Esophagus muscularis mucosa (tissue), 4 donors: ENCODE data around the gene ANKRD33B. TPM values are rescaled to one million over a fixed set of nuclear protein-coding genes. Genes with fewer than 3 reads are reported as not detected.

Experiments
- DNase-seq: peaks from one replicate; pipeline ENCODE4 v3.0.0-alpha.2; 2017; ENCODE audit errors: extremely low spot score
- H3K27ac ChIP-seq, 4 donors: fragments of 200-600 bp; sonication (generic); replicated peaks in 1 of 4; 1 replicate in 3 of 4; 2 replicates in 1 of 4; pipeline ENCODE4 v1.5.1; 2016 to 2019; ENCODE audit warnings: mild to moderate bottlenecking in 1 of 4
- H3K27me3 ChIP-seq, 4 donors: fragments of 200-600 bp; sonication (generic); one replicate each; pipeline versions ENCODE4 v1.5.1 to v1.6.0; 2016 to 2019
- H3K36me3 ChIP-seq, 4 donors: fragments of 200-600 bp; sonication (generic); one replicate each; pipeline ENCODE4 v1.5.1; 2016 to 2019
- H3K4me1 ChIP-seq, 4 donors: fragments of 200-600 bp; sonication (generic); one replicate each; pipeline ENCODE4 v1.5.1; 2016 to 2019
- H3K4me3 ChIP-seq, 4 donors: fragments of 200-600 bp; sonication (generic); 1 replicate in 2 of 4; 2 replicates in 2 of 4; pipeline ENCODE4 v1.5.1; 2016 to 2019; ENCODE audit warnings: mild to moderate bottlenecking in 4 of 4, moderate library complexity in 1 of 4
- H3K9me3 ChIP-seq, 4 donors: fragments of 200-600 bp; sonication (generic); 1 replicate in 3 of 4; 2 replicates in 1 of 4; pipeline ENCODE4 v1.5.1; 2016 to 2019
- CTCF ChIP-seq, 3 experiments: fragments of 200-600 bp in 2 of 3; fragments of 450-650 bp in 1 of 3; sonication (generic) in 2 of 3; IDR thresholded peaks; one replicate each; pipeline ENCODE4 v1.5.1; 2017 to 2019; ENCODE audit warnings: antibody characterized with exemption in 3 of 3, mild to moderate bottlenecking in 2 of 3, moderate library complexity in 1 of 3
- EP300 ChIP-seq: sonication (generic); formaldehyde crosslinking; IDR thresholded peaks from one replicate; pipeline ENCODE4 v1.6.1; 2017; ENCODE audit warnings: antibody characterized with exemption
- POLR2A ChIP-seq: fragments of 450-650 bp; IDR thresholded peaks from one replicate; pipeline ENCODE4 v1.6.1; 2017; ENCODE audit warnings: antibody characterized with exemption, moderate library complexity, mild to moderate bottlenecking, low read depth
- POLR2AphosphoS5 ChIP-seq, 2 donors: sonication (generic); formaldehyde crosslinking; IDR thresholded peaks; one replicate each; pipeline ENCODE4 v1.6.1; 2017; ENCODE audit warnings: antibody characterized with exemption in 2 of 2
- WGBS: methylation state at CpG from one replicate; pipeline ENCODE4 v1.1.5; 2018; 5-methylcytosine and 5-hydroxymethylcytosine counted together
- intact Hi-C: fragments of 100-400 bp; cut with DNase I; formaldehyde crosslinking; loops from one replicate; pipeline ENCODE4 v1.15.1; 2023
- total RNA-seq, 4 donors: library from RNA; depleted of rRNA; stranded (reverse); fragments of >200 nt; gene quantifications; one replicate each; pipeline versions ENCODE4 v1.1.0 to v1.2.1, GENCODE V29; 2016

ANKRD33B gene
- total RNA-seq, 4 donors from 2014 or later = 4.6 to 8.2 (median 6.7) TPM

GRCh38 chr5:10655972-10656830 lies 92.3 kb downstream of the ANKRD33B start:
- no peaks in the 10 kb centered on the region for H3K9me3 ChIP-seq
- peaks cover 0 to 13% (median 0%) of the 10 kb centered on the region in 4 donors for H3K27me3 ChIP-seq
- H3K4me3 ChIP-seq = no peak overlapping the region
- intact Hi-C loops = no loop called here
- 87% methylated on average over 12 of the region's 18 CpGs for WGBS
- no peak for DNase-seq
- peaks cover 0 to 4% (median 0%) of the 10 kb centered on the region in 4 donors for H3K36me3 ChIP-seq
- H3K4me1 ChIP-seq = peaks cover 0 to 13% (median 7%) of the 10 kb centered on the region in 4 donors
- TF ChIP-seq POLR2A = no peak
- TF ChIP-seq EP300 = no peak
- TF ChIP-seq CTCF (IDR thresholded peaks at IDR 0.05) = no peak
- TF ChIP-seq POLR2AphosphoS5 (IDR thresholded peaks at IDR 0.05) = no peak
- no peak overlapping the region for H3K27ac ChIP-seq

- peaks cover 0 to 7% (median 2%) of the 10 kb centered on the region in 4 donors for H3K4me1 ChIP-seq
- no peaks in the 10 kb centered on the region for H3K9me3 ChIP-seq
- H3K27ac ChIP-seq = no peak overlapping the region
- H3K27me3 ChIP-seq = no peaks in the 10 kb centered on the region
- no peaks in the 10 kb centered on the region for H3K36me3 ChIP-seq
- no peak for DNase-seq
- TF ChIP-seq EP300 = no peak
- WGBS = 84% methylated on average over 4 of the region's 4 CpGs
- intact Hi-C loops = no loop called here
- H3K4me3 ChIP-seq = no peak overlapping the region
Measured at GRCh38 chr5:10658265-10658664, 94.4 kb downstream of the ANKRD33B start.

- H3K27ac ChIP-seq = no peak overlapping the region
- TF ChIP-seq EP300 = no peak
- TF ChIP-seq POLR2AphosphoS5 (IDR thresholded peaks at IDR 0.05) = no peak
- no peak for TF ChIP-seq CTCF (IDR thresholded peaks at IDR 0.05)
- TF ChIP-seq POLR2A = no peak
- peaks cover 3 to 12% (median 11%) of the 10 kb centered on the region in 4 donors for H3K4me1 ChIP-seq
- no peaks in the 10 kb centered on the region for H3K36me3 ChIP-seq
- no peaks in the 10 kb centered on the region for H3K27me3 ChIP-seq
- no peaks in the 10 kb centered on the region for H3K9me3 ChIP-seq
- intact Hi-C loops = no loop called here
- no peak overlapping the region for H3K4me3 ChIP-seq
- DNase-seq = no peak
- 83% methylated on average over 3 of the region's 3 CpGs for WGBS
Measured at GRCh38 chr5:10660135-10660534, 96.3 kb downstream of the ANKRD33B start.

- no peaks in the 10 kb centered on the region for H3K9me3 ChIP-seq
- H3K27ac ChIP-seq = no peak overlapping the region
- DNase-seq = no peak
- H3K4me1 ChIP-seq = peaks cover 3 to 12% (median 11%) of the 10 kb centered on the region in 4 donors
- intact Hi-C loops = no loop called here
- WGBS = 90% methylated on average over 14 of the region's 15 CpGs
- H3K4me3 ChIP-seq = no peak overlapping the region
- H3K27me3 ChIP-seq = no peaks in the 10 kb centered on the region
- no peak for TF ChIP-seq POLR2A
- no peak for TF ChIP-seq POLR2AphosphoS5 (IDR thresholded peaks at IDR 0.05)
- TF ChIP-seq CTCF (IDR thresholded peaks at IDR 0.05) = no peak
- no peak for TF ChIP-seq EP300
- no peaks in the 10 kb centered on the region for H3K36me3 ChIP-seq
Measured at GRCh38 chr5:10660720-10661387, 97.0 kb downstream of the ANKRD33B start.

- no peak overlapping the region for H3K27ac ChIP-seq
- H3K9me3 ChIP-seq = no peaks in the 10 kb centered on the region
- no peak overlapping the region for H3K4me3 ChIP-seq
- WGBS = 97% methylated on average over 13 of the region's 13 CpGs
- H3K27me3 ChIP-seq = no peaks in the 10 kb centered on the region
- DNase-seq = no peak
- H3K4me1 ChIP-seq = peaks cover 3 to 12% (median 11%) of the 10 kb centered on the region in 4 donors
- H3K36me3 ChIP-seq = no peaks in the 10 kb centered on the region
- TF ChIP-seq POLR2AphosphoS5 (IDR thresholded peaks at IDR 0.05) = no peak
- no peak for TF ChIP-seq POLR2A
- TF ChIP-seq EP300 = no peak
- TF ChIP-seq CTCF (IDR thresholded peaks at IDR 0.05) = no peak
- intact Hi-C loops = no loop called here
Measured at GRCh38 chr5:10661401-10661800, 97.5 kb downstream of the ANKRD33B start.
